Coronary artery (tissue), 2 donors: Measurements from ENCODE around the gene OSR1.
A peak's percentile ranks its signal among the peaks of the same experiment; 100 is the strongest.
"Not testable (repeated sequence)": the region's sequence is repeated elsewhere in the genome, so short reads cannot be mapped to it uniquely, and the experiment has no call there.

ENCODE experiments used
- DNase-seq: peaks from one replicate; pipeline ENCODE4 v3.0.0-alpha.2; 2017; ENCODE audit warnings: low spot score
- H3K27ac ChIP-seq, 2 donors: fragments of 200-600 bp; sonication (generic); one replicate each; pipeline ENCODE4 v1.5.1; 2016 to 2019
- H3K4me3 ChIP-seq: fragments of 200-600 bp; sonication (generic); 2 replicates; pipeline ENCODE4 v1.5.1; 2016; ENCODE audit warnings: mild to moderate bottlenecking, moderate library complexity
- TF ChIP-seq, protein P1 (sequence below): fragments of 200-600 bp; sonication (generic); IDR thresholded peaks from one replicate; pipeline ENCODE4 v1.5.1; 2019; ENCODE audit warnings: antibody characterized with exemption

Gene OSR1

GRCh38 chr2:19320813-19321212, 37.6 kb downstream of the OSR1 start:
- TF ChIP-seq, protein P1, sequence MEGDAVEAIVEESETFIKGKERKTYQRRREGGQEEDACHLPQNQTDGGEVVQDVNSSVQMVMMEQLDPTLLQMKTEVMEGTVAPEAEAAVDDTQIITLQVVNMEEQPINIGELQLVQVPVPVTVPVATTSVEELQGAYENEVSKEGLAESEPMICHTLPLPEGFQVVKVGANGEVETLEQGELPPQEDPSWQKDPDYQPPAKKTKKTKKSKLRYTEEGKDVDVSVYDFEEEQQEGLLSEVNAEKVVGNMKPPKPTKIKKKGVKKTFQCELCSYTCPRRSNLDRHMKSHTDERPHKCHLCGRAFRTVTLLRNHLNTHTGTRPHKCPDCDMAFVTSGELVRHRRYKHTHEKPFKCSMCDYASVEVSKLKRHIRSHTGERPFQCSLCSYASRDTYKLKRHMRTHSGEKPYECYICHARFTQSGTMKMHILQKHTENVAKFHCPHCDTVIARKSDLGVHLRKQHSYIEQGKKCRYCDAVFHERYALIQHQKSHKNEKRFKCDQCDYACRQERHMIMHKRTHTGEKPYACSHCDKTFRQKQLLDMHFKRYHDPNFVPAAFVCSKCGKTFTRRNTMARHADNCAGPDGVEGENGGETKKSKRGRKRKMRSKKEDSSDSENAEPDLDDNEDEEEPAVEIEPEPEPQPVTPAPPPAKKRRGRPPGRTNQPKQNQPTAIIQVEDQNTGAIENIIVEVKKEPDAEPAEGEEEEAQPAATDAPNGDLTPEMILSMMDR, result no peak
- Histone ChIP-seq H3K27ac (no peak overlapping the region), H3K4me3 (no peak overlapping the region)
- no peak for DNase-seq

DNA sequence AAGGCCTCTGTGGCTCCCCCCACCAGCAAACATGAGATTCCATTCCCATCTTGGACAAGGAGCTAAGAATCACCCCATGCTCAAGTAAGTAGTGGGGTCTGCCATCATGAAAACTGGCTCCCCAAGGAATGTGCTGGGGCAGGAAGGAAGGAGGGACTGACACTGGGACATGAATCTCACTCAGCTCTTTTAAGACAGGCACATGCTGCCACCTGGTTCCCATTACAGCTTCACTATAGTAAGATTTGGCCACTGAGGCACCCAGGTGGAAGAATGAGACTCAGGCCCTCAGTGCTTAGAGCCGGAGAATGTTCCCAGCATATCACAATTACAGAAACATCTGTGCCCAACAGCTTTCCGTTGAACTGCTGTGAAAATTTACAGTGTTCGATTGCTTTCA, 38.7 kb downstream of the OSR1 start:
- Histone ChIP-seq H3K27ac (no peak overlapping the region), H3K4me3 (no peak overlapping the region)
- no peak for DNase-seq
- TF ChIP-seq, protein P1, result no peak

- TF ChIP-seq, protein P1, result no peak
- Histone ChIP-seq H3K27ac (no peak overlapping the region), H3K4me3 (no peak overlapping the region)
- no peak for DNase-seq
Observed at GRCh38 chr2:19319064-19319463, 39.4 kb downstream of the OSR1 start.

DNA sequence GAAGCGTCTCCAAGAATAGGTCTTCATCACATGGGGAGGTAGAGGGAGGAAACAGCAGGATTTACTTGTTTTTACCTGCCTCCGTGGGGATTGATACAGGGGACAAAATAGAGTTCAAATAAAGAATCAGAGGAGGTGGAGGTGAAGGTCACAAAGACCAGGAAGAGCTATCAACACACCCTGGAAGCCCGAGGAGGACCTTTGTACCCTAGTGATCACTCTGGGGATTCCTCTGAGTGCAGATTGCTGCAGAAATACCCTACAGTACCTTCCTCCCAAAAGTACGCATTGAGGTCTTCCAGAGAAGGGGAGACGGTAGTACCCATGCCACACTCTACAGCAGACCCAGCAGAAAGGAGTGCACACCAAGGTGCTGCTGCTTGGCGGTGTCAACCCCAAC, 44.9 kb downstream of the OSR1 start:
- no peak overlapping the region for H3K4me3 ChIP-seq
- TF ChIP-seq, protein P1, result no peak
- no peak for DNase-seq

GRCh38 chr2:19312949-19313348, 45.5 kb downstream of the OSR1 start:
- H3K4me3 ChIP-seq, result no peak overlapping the region
- no peak overlapping the region for H3K27ac ChIP-seq
- no peak for DNase-seq
- TF ChIP-seq, protein P1, result peak; percentile 27

More for the DNA sequence above, 44.9 kb downstream of the OSR1 start:
- no peak overlapping the region for H3K27ac ChIP-seq

- H3K27ac ChIP-seq, H3K4me3 ChIP-seq, DNase-seq: not testable (repeated sequence)
Observed at GRCh38 chr2:19306065-19306464, 52.4 kb downstream of the OSR1 start.

GRCh38 chr2:19305400-19306055, 52.9 kb downstream of the OSR1 start:
- H3K27ac ChIP-seq, result not testable (repeated sequence)

GRCh38 chr2:19301706-19302105, 56.7 kb downstream of the OSR1 start:
- H3K4me3 ChIP-seq, result no peak overlapping the region
- H3K27ac ChIP-seq, result no peak overlapping the region
- DNase-seq, result no peak
- TF ChIP-seq, protein P1, result no peak

More at GRCh38 chr2:19305400-19306055, 52.9 kb downstream of the OSR1 start:
- DNase-seq, H3K4me3 ChIP-seq: not testable (repeated sequence)
